Heart left ventricle (tissue), 13 donors: Measurements from ENCODE around the gene ARL17A.
"Not testable (repeated sequence)": the region's sequence is repeated elsewhere in the genome, so short reads cannot be mapped to it uniquely, and the experiment has no call there.

Source experiments
- POLR2A ChIP-seq, 2 donors: fragments of 450-650 bp; IDR thresholded peaks; one replicate each; pipeline ENCODE4 v1.6.1; 2017; ENCODE audit warnings: antibody characterized with exemption in 2 of 2, mild to moderate bottlenecking in 2 of 2, moderate library complexity in 2 of 2
- TF ChIP-seq, protein P1 (sequence below), 12 donors: fragments of 200-600 bp; sonication (generic) in 4 of 12; IDR thresholded peaks; one replicate each; pipeline versions ENCODE4 v1.5.0 to v1.8.0; 2018 to 2022; ENCODE audit warnings: antibody characterized with exemption in 12 of 12, mild to moderate bottlenecking in 5 of 12
- donor health status: ischemic (EF 13 %, LVEDD 7.1; RV severe dilation, severe dysfunction).
- donor health status: DM: no; HTN: yes; CAD: no.
- donor health status: DM: no; HTN: no; CAD: no.
- donor health status: ischemic (EF 25% LVEDD 6.9; RV normal size, moderate dysfunction).
- donor health status: ischemic (EF 25% LVEDD 5.7; RV mildly dilated, moderate dysfunction).
- donor health status: ischemic (EF 35%, LVEDD 5.7; RV mildly dilated, moderate dysfunction).
- donor health status: nonischemic (EF 11% LVEDD 7.7; RV severe dilation, severe dysfunction).
- donor health status: DM: yes; HTN: yes; CAD: no.
- donor health status: PGD.
- donor health status: ischemic (EF 29% LVEDD 5.4; RV normal size, mild dysfunction).
- donor health status: nonischemic (EF 23%, LVEDD 6.1; RV moderate dilation, normal function).

DNA sequence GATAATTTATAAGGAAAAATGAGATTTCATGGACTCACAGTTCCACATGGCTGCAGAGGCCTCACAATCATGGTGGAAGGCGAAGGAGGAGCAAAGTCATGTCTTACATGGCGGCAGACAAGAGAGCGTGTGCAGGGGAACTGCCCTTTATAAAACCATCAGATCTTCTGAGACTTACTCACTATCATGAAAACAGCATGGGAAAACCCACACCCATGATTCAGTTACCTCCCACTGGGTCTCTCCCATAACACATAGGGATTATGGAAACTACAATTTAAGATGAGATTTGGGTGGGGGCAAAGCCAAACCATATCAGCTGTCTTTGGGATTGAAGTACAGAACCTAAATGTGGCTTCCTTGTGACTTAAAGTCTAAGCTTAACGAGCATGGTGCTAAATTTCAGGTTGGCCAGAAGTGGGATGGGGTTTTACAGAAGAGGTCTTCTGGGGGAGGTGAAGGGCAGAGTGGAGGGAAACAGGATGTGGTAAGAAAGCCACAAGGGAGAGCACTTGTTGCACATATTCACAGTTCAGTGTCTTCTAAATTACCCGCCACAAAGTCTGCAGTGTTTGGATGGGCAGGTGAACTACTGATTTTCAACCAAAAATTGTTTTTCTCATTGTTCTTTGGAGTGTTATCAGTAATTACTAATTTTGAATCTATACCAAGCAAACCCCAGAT, 49.4 kb upstream of the ARL17A start:
- TF ChIP-seq, protein P1, sequence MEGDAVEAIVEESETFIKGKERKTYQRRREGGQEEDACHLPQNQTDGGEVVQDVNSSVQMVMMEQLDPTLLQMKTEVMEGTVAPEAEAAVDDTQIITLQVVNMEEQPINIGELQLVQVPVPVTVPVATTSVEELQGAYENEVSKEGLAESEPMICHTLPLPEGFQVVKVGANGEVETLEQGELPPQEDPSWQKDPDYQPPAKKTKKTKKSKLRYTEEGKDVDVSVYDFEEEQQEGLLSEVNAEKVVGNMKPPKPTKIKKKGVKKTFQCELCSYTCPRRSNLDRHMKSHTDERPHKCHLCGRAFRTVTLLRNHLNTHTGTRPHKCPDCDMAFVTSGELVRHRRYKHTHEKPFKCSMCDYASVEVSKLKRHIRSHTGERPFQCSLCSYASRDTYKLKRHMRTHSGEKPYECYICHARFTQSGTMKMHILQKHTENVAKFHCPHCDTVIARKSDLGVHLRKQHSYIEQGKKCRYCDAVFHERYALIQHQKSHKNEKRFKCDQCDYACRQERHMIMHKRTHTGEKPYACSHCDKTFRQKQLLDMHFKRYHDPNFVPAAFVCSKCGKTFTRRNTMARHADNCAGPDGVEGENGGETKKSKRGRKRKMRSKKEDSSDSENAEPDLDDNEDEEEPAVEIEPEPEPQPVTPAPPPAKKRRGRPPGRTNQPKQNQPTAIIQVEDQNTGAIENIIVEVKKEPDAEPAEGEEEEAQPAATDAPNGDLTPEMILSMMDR (IDR thresholded peaks at IDR 0.05) = not testable (repeated sequence)
- not testable (repeated sequence) for TF ChIP-seq POLR2A (IDR thresholded peaks at IDR 0.05)
